Measurements from ENCODE around the gene CLMN.
A peak's percentile ranks its signal among the peaks of the same experiment; 100 is the strongest.

The CLMN gene

GRCh38 chr14:95319312-95320077 is at the start of gene CLMN:
CLMN (minus strand) TSS chr14:95319908; CDS start chr14:95319792, 116 bp downstream.
- H3K9ac ChIP-seq (ENCODE audit: low read length), result peak within 1 kb of the TSS; percentile 28
- no peaks in the 10 kb centered on the region for H3K27me3 ChIP-seq (ENCODE audit: control insufficient read depth, insufficient read depth, low read length)
- H3K27ac ChIP-seq (ENCODE audit: low read depth, low read length), result no peak within 1 kb of the TSS
- no peaks in the 10 kb centered on the region for H3K4me1 ChIP-seq (ENCODE audit: control insufficient read depth, insufficient read depth, low read length)
- H3K36me3 ChIP-seq (ENCODE audit: control insufficient read depth, insufficient read depth, low read length), result no peaks in the 10 kb centered on the region
- peak within 1 kb of the TSS; percentile 77 for H3K4me3 ChIP-seq (ENCODE audit: low read length)

GRCh38 chr14:95365401-95365800 is 45.7 kb upstream of the CLMN start:
- Histone ChIP-seq H3K36me3 (ENCODE audit: control insufficient read depth, insufficient read depth, low read length) (no peaks in the 10 kb centered on the region), H3K9ac (ENCODE audit: low read length) (no peak overlapping the region), H3K27ac (ENCODE audit: low read depth, low read length) (no peak overlapping the region), H3K4me3 (ENCODE audit: low read length) (no peak overlapping the region), H3K4me1 (ENCODE audit: control insufficient read depth, insufficient read depth, low read length) (no peaks in the 10 kb centered on the region), H3K27me3 (ENCODE audit: control insufficient read depth, insufficient read depth, low read length) (peaks cover 3% of the 10 kb centered on the region)

GRCh38 chr14:95364481-95365209 is 44.9 kb upstream of the CLMN start:
- Histone ChIP-seq H3K36me3 (ENCODE audit: control insufficient read depth, insufficient read depth, low read length) (no peaks in the 10 kb centered on the region), H3K27me3 (ENCODE audit: control insufficient read depth, insufficient read depth, low read length) (peaks cover 3% of the 10 kb centered on the region), H3K9ac (ENCODE audit: low read length) (no peak overlapping the region), H3K4me3 (ENCODE audit: low read length) (no peak overlapping the region), H3K4me1 (ENCODE audit: control insufficient read depth, insufficient read depth, low read length) (no peaks in the 10 kb centered on the region), H3K27ac (ENCODE audit: low read depth, low read length) (no peak overlapping the region)

- Histone ChIP-seq H3K36me3 (ENCODE audit: control insufficient read depth, insufficient read depth, low read length) (no peaks in the 10 kb centered on the region), H3K27ac (ENCODE audit: low read depth, low read length) (no peak overlapping the region), H3K9ac (ENCODE audit: low read length) (no peak overlapping the region), H3K4me1 (ENCODE audit: control insufficient read depth, insufficient read depth, low read length) (no peaks in the 10 kb centered on the region), H3K27me3 (ENCODE audit: control insufficient read depth, insufficient read depth, low read length) (peaks cover 3% of the 10 kb centered on the region), H3K4me3 (ENCODE audit: low read length) (no peak overlapping the region)
Measured at GRCh38 chr14:95363468-95363954, 43.8 kb upstream of the CLMN start.

GRCh38 chr14:95362138-95362494 is 42.4 kb upstream of the CLMN start:
- Histone ChIP-seq H3K36me3 (ENCODE audit: control insufficient read depth, insufficient read depth, low read length) (no peaks in the 10 kb centered on the region), H3K9ac (ENCODE audit: low read length) (no peak overlapping the region), H3K27ac (ENCODE audit: low read depth, low read length) (no peak overlapping the region), H3K4me1 (ENCODE audit: control insufficient read depth, insufficient read depth, low read length) (no peaks in the 10 kb centered on the region), H3K4me3 (ENCODE audit: low read length) (no peak overlapping the region), H3K27me3 (ENCODE audit: control insufficient read depth, insufficient read depth, low read length) (peaks cover 3% of the 10 kb centered on the region)

GRCh38 chr14:95361373-95362137 is 41.8 kb upstream of the CLMN start:
- no peak overlapping the region for H3K27ac ChIP-seq (ENCODE audit: low read depth, low read length)
- no peak overlapping the region for H3K9ac ChIP-seq (ENCODE audit: low read length)

GRCh38 chr14:95360828-95361227 is 41.1 kb upstream of the CLMN start:
- no peak overlapping the region for H3K9ac ChIP-seq (ENCODE audit: low read length)
- no peak overlapping the region for H3K27ac ChIP-seq (ENCODE audit: low read depth, low read length)
- no peak overlapping the region for H3K4me3 ChIP-seq (ENCODE audit: low read length)
- no peaks in the 10 kb centered on the region for H3K36me3 ChIP-seq (ENCODE audit: control insufficient read depth, insufficient read depth, low read length)
- H3K4me1 ChIP-seq (ENCODE audit: control insufficient read depth, insufficient read depth, low read length), result no peaks in the 10 kb centered on the region
- peaks cover 3% of the 10 kb centered on the region for H3K27me3 ChIP-seq (ENCODE audit: control insufficient read depth, insufficient read depth, low read length)

More at GRCh38 chr14:95361373-95362137, 41.8 kb upstream of the CLMN start:
- Histone ChIP-seq H3K4me3 (ENCODE audit: low read length) (no peak overlapping the region), H3K27me3 (ENCODE audit: control insufficient read depth, insufficient read depth, low read length) (peaks cover 3% of the 10 kb centered on the region), H3K36me3 (ENCODE audit: control insufficient read depth, insufficient read depth, low read length) (no peaks in the 10 kb centered on the region), H3K4me1 (ENCODE audit: control insufficient read depth, insufficient read depth, low read length) (no peaks in the 10 kb centered on the region)

- H3K27ac ChIP-seq (ENCODE audit: low read depth, low read length), result no peak overlapping the region
- no peaks in the 10 kb centered on the region for H3K4me1 ChIP-seq (ENCODE audit: control insufficient read depth, insufficient read depth, low read length)
- H3K36me3 ChIP-seq (ENCODE audit: control insufficient read depth, insufficient read depth, low read length), result no peaks in the 10 kb centered on the region
- no peak overlapping the region for H3K4me3 ChIP-seq (ENCODE audit: low read length)
- no peak overlapping the region for H3K9ac ChIP-seq (ENCODE audit: low read length)
- H3K27me3 ChIP-seq (ENCODE audit: control insufficient read depth, insufficient read depth, low read length), result peaks cover 3% of the 10 kb centered on the region
Measured at GRCh38 chr14:95359994-95360826, 40.5 kb upstream of the CLMN start.

GRCh38 chr14:95356245-95356869 is 36.6 kb upstream of the CLMN start:
- no peak overlapping the region for H3K27ac ChIP-seq (ENCODE audit: low read depth, low read length)
- H3K27me3 ChIP-seq (ENCODE audit: control insufficient read depth, insufficient read depth, low read length), result no peaks in the 10 kb centered on the region
- no peaks in the 10 kb centered on the region for H3K4me1 ChIP-seq (ENCODE audit: control insufficient read depth, insufficient read depth, low read length)
- no peaks in the 10 kb centered on the region for H3K36me3 ChIP-seq (ENCODE audit: control insufficient read depth, insufficient read depth, low read length)
- H3K9ac ChIP-seq (ENCODE audit: low read length), result no peak overlapping the region
- no peak overlapping the region for H3K4me3 ChIP-seq (ENCODE audit: low read length)

GRCh38 chr14:95355422-95355821 is 35.7 kb upstream of the CLMN start:
- H3K27me3 ChIP-seq (ENCODE audit: control insufficient read depth, insufficient read depth, low read length), result no peaks in the 10 kb centered on the region
- no peaks in the 10 kb centered on the region for H3K36me3 ChIP-seq (ENCODE audit: control insufficient read depth, insufficient read depth, low read length)
- no peaks in the 10 kb centered on the region for H3K4me1 ChIP-seq (ENCODE audit: control insufficient read depth, insufficient read depth, low read length)
- no peak overlapping the region for H3K4me3 ChIP-seq (ENCODE audit: low read length)
- no peak overlapping the region for H3K9ac ChIP-seq (ENCODE audit: low read length)
- no peak overlapping the region for H3K27ac ChIP-seq (ENCODE audit: low read depth, low read length)

- Histone ChIP-seq H3K4me1 (ENCODE audit: control insufficient read depth, insufficient read depth, low read length) (no peaks in the 10 kb centered on the region), H3K27ac (ENCODE audit: low read depth, low read length) (no peak overlapping the region), H3K36me3 (ENCODE audit: control insufficient read depth, insufficient read depth, low read length) (no peaks in the 10 kb centered on the region), H3K9ac (ENCODE audit: low read length) (no peak overlapping the region), H3K4me3 (ENCODE audit: low read length) (no peak overlapping the region), H3K27me3 (ENCODE audit: control insufficient read depth, insufficient read depth, low read length) (no peaks in the 10 kb centered on the region)
Measured at GRCh38 chr14:95354834-95355233, 35.1 kb upstream of the CLMN start.
